ENCODE results near the gene GOLGA3. TPM values are rescaled to one million over a fixed set of nuclear protein-coding genes. Genes with fewer than 3 reads are reported as not detected.

The GOLGA3 gene
- total RNA-seq, 1 donor from 2014 or later: 148 TPM

DNA sequence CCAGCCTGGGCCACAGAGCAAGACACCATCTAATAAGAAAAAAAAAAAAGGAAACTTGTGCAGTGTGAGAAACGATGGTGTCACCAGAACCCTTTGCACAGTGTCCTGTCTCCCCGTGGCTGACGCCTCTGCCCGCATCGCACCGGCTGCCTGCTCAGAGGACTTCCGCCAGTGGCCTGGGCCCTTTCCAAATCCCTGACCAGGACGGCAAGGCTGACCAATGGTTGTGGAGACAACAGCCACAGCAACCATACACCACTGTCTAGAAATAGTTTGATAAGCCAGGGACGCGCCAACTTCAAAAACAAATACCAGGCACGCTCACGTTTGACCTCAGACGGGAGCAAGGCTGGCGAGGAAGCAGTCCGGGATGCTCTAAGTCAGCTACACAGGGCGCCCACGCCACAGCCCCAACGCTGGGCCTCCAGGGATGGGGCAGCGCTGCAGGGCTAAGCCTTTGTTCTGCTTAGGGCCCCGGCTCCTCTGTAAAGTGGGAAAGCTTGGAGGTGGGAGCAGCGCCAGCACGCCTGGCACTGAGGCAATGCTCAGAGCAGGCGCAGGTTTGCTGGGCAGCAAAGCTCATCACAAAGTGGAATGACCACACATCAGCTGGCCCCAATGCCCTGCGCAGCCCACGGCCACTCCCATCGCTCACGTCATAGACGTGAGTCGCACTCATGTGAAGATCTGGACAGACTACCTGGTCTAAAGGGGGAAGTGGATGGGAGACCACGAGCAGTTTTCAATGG, 105.5 kb downstream of the GOLGA3 start:
- H3K4me3 Mint-ChIP-seq (ENCODE audit: unreplicated experiment): no peak overlapping the region
- TF ChIP-seq, protein P1, sequence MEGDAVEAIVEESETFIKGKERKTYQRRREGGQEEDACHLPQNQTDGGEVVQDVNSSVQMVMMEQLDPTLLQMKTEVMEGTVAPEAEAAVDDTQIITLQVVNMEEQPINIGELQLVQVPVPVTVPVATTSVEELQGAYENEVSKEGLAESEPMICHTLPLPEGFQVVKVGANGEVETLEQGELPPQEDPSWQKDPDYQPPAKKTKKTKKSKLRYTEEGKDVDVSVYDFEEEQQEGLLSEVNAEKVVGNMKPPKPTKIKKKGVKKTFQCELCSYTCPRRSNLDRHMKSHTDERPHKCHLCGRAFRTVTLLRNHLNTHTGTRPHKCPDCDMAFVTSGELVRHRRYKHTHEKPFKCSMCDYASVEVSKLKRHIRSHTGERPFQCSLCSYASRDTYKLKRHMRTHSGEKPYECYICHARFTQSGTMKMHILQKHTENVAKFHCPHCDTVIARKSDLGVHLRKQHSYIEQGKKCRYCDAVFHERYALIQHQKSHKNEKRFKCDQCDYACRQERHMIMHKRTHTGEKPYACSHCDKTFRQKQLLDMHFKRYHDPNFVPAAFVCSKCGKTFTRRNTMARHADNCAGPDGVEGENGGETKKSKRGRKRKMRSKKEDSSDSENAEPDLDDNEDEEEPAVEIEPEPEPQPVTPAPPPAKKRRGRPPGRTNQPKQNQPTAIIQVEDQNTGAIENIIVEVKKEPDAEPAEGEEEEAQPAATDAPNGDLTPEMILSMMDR (IDR thresholded peaks at IDR 0.05): no peak
- no peaks in the 10 kb centered on the region for H3K9me3 Mint-ChIP-seq (ENCODE audit: low read depth)
- no peak overlapping the region for H3K27ac Mint-ChIP-seq (ENCODE audit: unreplicated experiment)
- no peak for DNase-seq (ENCODE audit: low spot score)
- no peaks in the 10 kb centered on the region for H3K4me1 Mint-ChIP-seq (ENCODE audit: low read depth)
- H3K27me3 Mint-ChIP-seq (ENCODE audit: low read depth): no peaks in the 10 kb centered on the region
- peaks cover 43% of the 10 kb centered on the region for H3K36me3 Mint-ChIP-seq (ENCODE audit: low read depth)

GRCh38 chr12:132720606-132721345, 107.9 kb downstream of the GOLGA3 start:
- TF ChIP-seq, protein P1 (IDR thresholded peaks at IDR 0.05): no peak
- H3K27ac Mint-ChIP-seq (ENCODE audit: unreplicated experiment): peak overlapping the region; percentile 11
- no peak overlapping the region for H3K4me3 Mint-ChIP-seq (ENCODE audit: unreplicated experiment)
- H3K36me3 Mint-ChIP-seq (ENCODE audit: low read depth): peaks cover 28% of the 10 kb centered on the region
- H3K27me3 Mint-ChIP-seq (ENCODE audit: low read depth): no peaks in the 10 kb centered on the region
- no peak for DNase-seq (ENCODE audit: low spot score)
- no peaks in the 10 kb centered on the region for H3K9me3 Mint-ChIP-seq (ENCODE audit: low read depth)
- no peaks in the 10 kb centered on the region for H3K4me1 Mint-ChIP-seq (ENCODE audit: low read depth)

DNA sequence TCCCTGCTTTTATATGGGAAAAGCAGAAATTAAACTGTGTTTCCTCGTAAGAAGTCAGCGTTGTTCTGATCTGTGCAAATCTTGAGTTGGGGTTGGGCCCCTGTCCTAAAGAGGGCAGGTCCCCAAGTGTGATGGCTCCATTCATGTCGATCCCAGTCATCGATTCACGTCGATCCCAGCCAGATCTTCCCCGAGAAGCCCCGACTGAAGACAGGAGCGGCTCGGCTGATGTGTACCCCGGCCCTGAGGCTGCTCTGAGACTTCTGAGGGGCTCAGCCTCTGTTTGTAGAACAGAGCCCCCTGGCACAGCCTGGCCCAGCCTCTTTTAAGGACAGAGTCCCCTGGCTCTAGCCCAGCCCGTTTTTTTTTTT, 108.7 kb downstream of the GOLGA3 start:
- H3K27ac Mint-ChIP-seq (ENCODE audit: unreplicated experiment): no peak overlapping the region
- H3K4me3 Mint-ChIP-seq (ENCODE audit: unreplicated experiment): no peak overlapping the region
- H3K36me3 Mint-ChIP-seq (ENCODE audit: low read depth): peaks cover 23% of the 10 kb centered on the region
- H3K9me3 Mint-ChIP-seq (ENCODE audit: low read depth): no peaks in the 10 kb centered on the region
- H3K27me3 Mint-ChIP-seq (ENCODE audit: low read depth): no peaks in the 10 kb centered on the region
- H3K4me1 Mint-ChIP-seq (ENCODE audit: low read depth): no peaks in the 10 kb centered on the region
- TF ChIP-seq, protein P1 (IDR thresholded peaks at IDR 0.05): no peak
- DNase-seq (ENCODE audit: low spot score): no peak

GRCh38 chr12:132719141-132719953, 109.3 kb downstream of the GOLGA3 start:
- H3K4me1 Mint-ChIP-seq (ENCODE audit: low read depth): no peaks in the 10 kb centered on the region
- peaks cover 21% of the 10 kb centered on the region for H3K36me3 Mint-ChIP-seq (ENCODE audit: low read depth)
- no peak overlapping the region for H3K4me3 Mint-ChIP-seq (ENCODE audit: unreplicated experiment)
- no peaks in the 10 kb centered on the region for H3K9me3 Mint-ChIP-seq (ENCODE audit: low read depth)
- DNase-seq (ENCODE audit: low spot score): no peak
- TF ChIP-seq, protein P1 (IDR thresholded peaks at IDR 0.05): no peak
- no peaks in the 10 kb centered on the region for H3K27me3 Mint-ChIP-seq (ENCODE audit: low read depth)
- peak overlapping the region; percentile 41 for H3K27ac Mint-ChIP-seq (ENCODE audit: unreplicated experiment)

Other genes starting within 250 kb of the GOLGA3 start
- gene LRCOL1, start 218.3 kb downstream of the GOLGA3 start, total RNA-seq: not detected in 3 replicates
- not detected in 3 replicates for gene P2RX2, start 210.1 kb downstream of the GOLGA3 start, total RNA-seq
- gene POLE, start 141.5 kb downstream of the GOLGA3 start, total RNA-seq: 44.7 to 65.7 TPM (median 48.0 TPM) in 3 replicates
- 18.5 to 19.5 TPM (median 19.0 TPM) in 3 replicates for gene PXMP2, start 141.3 kb downstream of the GOLGA3 start, total RNA-seq
- 18.8 to 22.1 TPM (median 19.9 TPM) in 3 replicates for gene PGAM5, start 118.0 kb downstream of the GOLGA3 start, total RNA-seq
- gene ANKLE2, start 67.0 kb downstream of the GOLGA3 start, total RNA-seq: 94.7 to 96.4 TPM (median 95.9 TPM) in 3 replicates
- gene CHFR, start 58.7 kb upstream of the GOLGA3 start, total RNA-seq: 49.6 to 58.9 TPM (median 56.2 TPM) in 3 replicates
- gene ZNF605, start 127.4 kb upstream of the GOLGA3 start, total RNA-seq: 17.1 to 26.3 TPM (median 18.1 TPM) in 3 replicates
- gene ZNF26, start 157.5 kb upstream of the GOLGA3 start, total RNA-seq: 8.0 to 10.0 TPM (median 9.6 TPM) in 3 replicates
- 32.0 to 42.0 TPM (median 33.2 TPM) in 3 replicates for gene ZNF84, start 208.6 kb upstream of the GOLGA3 start, total RNA-seq

Data from chondrocyte (in vitro differentiated cells).